ENCODE results near the gene MAPK1IP1L.
"Not testable (repeated sequence)": the region's sequence is repeated elsewhere in the genome, so short reads cannot be mapped to it uniquely, and the experiment has no call there.

Gene MAPK1IP1L

GRCh38 chr14:55051423-55052268 is at the start of gene MAPK1IP1L:
MAPK1IP1L (plus strand) TSS chr14:55051647; CDS start chr14:55061684, 10,037 bp downstream.
- peak; percentile 86 for DNase-seq

GRCh38 chr14:55005071-55005470 is 46.4 kb upstream of the MAPK1IP1L start:
- DNase-seq, result no peak

- DNase-seq, result no peak
Observed at GRCh38 chr14:55015006-55015405, 36.4 kb upstream of the MAPK1IP1L start.

- no peak for DNase-seq
Observed at GRCh38 chr14:55019968-55020554, 31.4 kb upstream of the MAPK1IP1L start.

GRCh38 chr14:55024365-55024764 is 27.1 kb upstream of the MAPK1IP1L start:
- DNase-seq, result not testable (repeated sequence)

- DNase-seq, result no peak
Observed at GRCh38 chr14:55025948-55026347, 25.5 kb upstream of the MAPK1IP1L start.

- DNase-seq, result no peak
Observed at GRCh38 chr14:55026441-55026792, 25.0 kb upstream of the MAPK1IP1L start.

GRCh38 chr14:55026793-55027561 is 24.5 kb upstream of the MAPK1IP1L start, which contains the start of the genes SOCS4 and WDHD1:
SOCS4 (plus strand) TSS chr14:55027236; CDS start chr14:55043042, 15,806 bp downstream.
WDHD1 (minus strand) TSS chr14:55027099; CDS start chr14:55026787, 312 bp downstream.
- peak; percentile 95 for DNase-seq

- no peak for DNase-seq
Observed at GRCh38 chr14:55028066-55028465, 23.4 kb upstream of the MAPK1IP1L start.

- DNase-seq, result no peak
Observed at GRCh38 chr14:55028476-55028875, 23.0 kb upstream of the MAPK1IP1L start.

GRCh38 chr14:55031190-55031589 is 20.3 kb upstream of the MAPK1IP1L start:
- DNase-seq, result no peak

GRCh38 chr14:55037995-55038394 is 13.5 kb upstream of the MAPK1IP1L start:
- DNase-seq, result not testable (repeated sequence)

- no peak for DNase-seq
Observed at GRCh38 chr14:55038708-55039107, 12.7 kb upstream of the MAPK1IP1L start.

- no peak for DNase-seq
Observed at GRCh38 chr14:55043528-55043927, 7.9 kb upstream of the MAPK1IP1L start.

- no peak for DNase-seq
Observed at GRCh38 chr14:55045087-55045486, 6.4 kb upstream of the MAPK1IP1L start.

GRCh38 chr14:55047301-55048053 is 4.0 kb upstream of the MAPK1IP1L start:
- no peak for DNase-seq

GRCh38 chr14:55048900-55049436 is 2.5 kb upstream of the MAPK1IP1L start:
- no peak for DNase-seq

- no peak for DNase-seq
Observed at GRCh38 chr14:55051165-55051422, 353 bp upstream of the MAPK1IP1L start.

- DNase-seq, result no peak
Observed at GRCh38 chr14:55052269-55052930, 953 bp downstream of the MAPK1IP1L start.

- DNase-seq, result no peak
Observed at GRCh38 chr14:55053018-55053417, 1.6 kb downstream of the MAPK1IP1L start.

GRCh38 chr14:55053500-55053899 is 2.1 kb downstream of the MAPK1IP1L start:
- no peak for DNase-seq

- no peak for DNase-seq
Observed at GRCh38 chr14:55054098-55054497, 2.7 kb downstream of the MAPK1IP1L start.

All from stimulated activated naive CD4-positive, alpha-beta T cell treated with Interleukin-2 at 50 U/mL for 16 hours (primary cell).